ENCODE results near the gene KIAA1328. TPM values are rescaled to one million over a fixed set of nuclear protein-coding genes. Genes with fewer than 3 reads are reported as not detected.

KIAA1328 gene
- total and polyA plus RNA-seq, 9 of the 15 experiments (the other 6 are each of a cell fraction or from before 2014, with no cell fraction given), result 4.0 to 8.6 (median 7.4) TPM

- no TSS peak for BruUV-seq (replicated peaks)
- Histone ChIP-seq H3K79me2 (ENCODE audit: control insufficient read depth, insufficient read depth, low read length) (peaks cover 10% of the 10 kb centered on the region), H3K4me1 (replicated peaks in 1 of 2; ENCODE audit: control insufficient read depth in 2 of 2, insufficient read depth in 2 of 2, low read length in 2 of 2) (peaks cover 0 to 8% of the 10 kb centered on the region in 2 experiments; a peak in 2 of 5 replicates), H3K27ac (ENCODE audit: extremely low read depth, low read depth, low read length) (no peak overlapping the region), H4K20me1 (replicated peaks; ENCODE audit: control insufficient read depth, insufficient read depth, low read length) (no peaks in the 10 kb centered on the region), H2AFZ (ENCODE audit: low read depth, low read length) (no peak overlapping the region), H3K36me3 (ENCODE audit: control insufficient read depth, insufficient read depth, low read length) (peaks cover 10% of the 10 kb centered on the region; the same call in 2 of the 3 replicates), H3K27me3 (ENCODE audit: control insufficient read depth in 2 of 2, insufficient read depth in 2 of 2, low read length in 2 of 2) (no peaks in the 10 kb centered on the region), H3K9me3 (replicated peaks; ENCODE audit: control insufficient read depth, insufficient read depth, low read depth, low read length) (no peaks in the 10 kb centered on the region), H3K9me1 (ENCODE audit: control insufficient read depth, insufficient read depth, low read length) (no peaks in the 10 kb centered on the region), H3K4me3 (no peak overlapping the region), H3K9ac (ENCODE audit: insufficient read depth in 1 of 2, low read depth in 2 of 2, low read length in 2 of 2) (no peak overlapping the region), H3K4me2 (ENCODE audit: insufficient read depth, low read length) (no peak overlapping the region)
- ATAC-seq (no peak), FAIRE-seq (no peak), DNase-seq (ENCODE audit: extremely low read depth in 1 of 4, low spot score in 3 of 4) (no peak)
- 89% methylated on average over 1 of the region's 1 CpG for WGBS (ENCODE audit: insufficient coverage, low coverage, missing lambda C conversion rate)
- ChIA-PET POLR2A (no interaction called here), CTCF (ENCODE audit: low intra/inter-chr PET ratio) (no interaction called here)
- in situ Hi-C loops (cut with MboI) (no loop called here), intact Hi-C loops (cut with micrococcal nuclease) (no loop called here)
- no peak for TF ChIP-seq KDM1A (IDR thresholded peaks at IDR 0.05)
- TF ChIP-seq ZNF707 (CRISPR knock-in tag; conservative IDR thresholded peaks at IDR 0.05), result no peak
- no peak for TF ChIP-seq HINFP (tag; conservative IDR thresholded peaks at IDR 0.05; ENCODE audit: low read depth)
Observed at GRCh38 chr18:36835927-36836326, 7.0 kb downstream of the KIAA1328 start.

- intact Hi-C loops (cut with micrococcal nuclease), result no loop called here
- FAIRE-seq (no peak), ATAC-seq (0 out of 3 replicates have a peak, but pooled peaks have one; percentile 37), DNase-seq (ENCODE audit: extremely low read depth in 1 of 4, low spot score in 3 of 4) (no peak)
- Histone ChIP-seq H2AFZ (ENCODE audit: low read depth, low read length) (no peak overlapping the region), H3K27me3 (ENCODE audit: control insufficient read depth in 2 of 2, insufficient read depth in 2 of 2, low read length in 2 of 2) (no peaks in the 10 kb centered on the region), H3K27ac (ENCODE audit: extremely low read depth, low read depth, low read length) (no peak overlapping the region), H4K20me1 (replicated peaks; ENCODE audit: control insufficient read depth, insufficient read depth, low read length) (no peaks in the 10 kb centered on the region), H3K79me2 (ENCODE audit: control insufficient read depth, insufficient read depth, low read length) (no peaks in the 10 kb centered on the region), H3K4me3 (no peak overlapping the region), H3K9me3 (replicated peaks; ENCODE audit: control insufficient read depth, insufficient read depth, low read depth, low read length) (no peaks in the 10 kb centered on the region), H3K4me1 (replicated peaks in 1 of 2; ENCODE audit: control insufficient read depth in 2 of 2, insufficient read depth in 2 of 2, low read length in 2 of 2) (no peaks in the 10 kb centered on the region), H3K9me1 (ENCODE audit: control insufficient read depth, insufficient read depth, low read length) (no peaks in the 10 kb centered on the region), H3K4me2 (ENCODE audit: insufficient read depth, low read length) (no peak overlapping the region), H3K36me3 (ENCODE audit: control insufficient read depth, insufficient read depth, low read length) (peaks cover 10% of the 10 kb centered on the region; the same call in 2 of the 3 replicates), H3K9ac (ENCODE audit: insufficient read depth in 1 of 2, low read depth in 2 of 2, low read length in 2 of 2) (no peak overlapping the region)
- CTCF ChIA-PET (ENCODE audit: low intra/inter-chr PET ratio), result no interaction called here
- 76% methylated on average over 4 of the region's 4 CpGs for WGBS (ENCODE audit: insufficient coverage, low coverage, missing lambda C conversion rate)
- no peak for TF ChIP-seq CREM (IDR thresholded peaks at IDR 0.05; ENCODE audit: low read depth)
- no peak for TF ChIP-seq SOX6 (IDR thresholded peaks at IDR 0.05)
- in situ Hi-C loops (cut with MboI), result no loop called here
- BruUV-seq (replicated peaks), result no TSS peak
- POLR2A ChIA-PET, result interaction anchor here (0.7 to 1.7 kb wide), 3 partner anchors 10 to 22 kb away, joined by 3 to 7 read pairs (median 4); no protein-coding TSS in a partner anchor
Observed at GRCh38 chr18:36839835-36840234, 10.9 kb downstream of the KIAA1328 start.

Measured in K562 (cell line).